Gastroesophageal sphincter (tissue), 3 donors: Measurements from ENCODE around the gene TRAPPC3.

Experiments
- POLR2AphosphoS5 ChIP-seq: sonication (generic); formaldehyde crosslinking; IDR thresholded peaks from one replicate; pipeline ENCODE4 v1.6.1; 2017; ENCODE audit warnings: antibody characterized with exemption
- TF ChIP-seq, protein P1 (sequence below), 4 experiments: fragments of 200-600 bp in 2 of 4; fragments of 450-650 bp in 2 of 4; sonication (generic) in 1 of 4; IDR thresholded peaks; one replicate each; pipeline ENCODE4 v1.5.1; 2017 to 2019; ENCODE audit warnings: antibody characterized with exemption in 4 of 4, mild to moderate bottlenecking in 2 of 4, moderate library complexity in 2 of 4

DNA sequence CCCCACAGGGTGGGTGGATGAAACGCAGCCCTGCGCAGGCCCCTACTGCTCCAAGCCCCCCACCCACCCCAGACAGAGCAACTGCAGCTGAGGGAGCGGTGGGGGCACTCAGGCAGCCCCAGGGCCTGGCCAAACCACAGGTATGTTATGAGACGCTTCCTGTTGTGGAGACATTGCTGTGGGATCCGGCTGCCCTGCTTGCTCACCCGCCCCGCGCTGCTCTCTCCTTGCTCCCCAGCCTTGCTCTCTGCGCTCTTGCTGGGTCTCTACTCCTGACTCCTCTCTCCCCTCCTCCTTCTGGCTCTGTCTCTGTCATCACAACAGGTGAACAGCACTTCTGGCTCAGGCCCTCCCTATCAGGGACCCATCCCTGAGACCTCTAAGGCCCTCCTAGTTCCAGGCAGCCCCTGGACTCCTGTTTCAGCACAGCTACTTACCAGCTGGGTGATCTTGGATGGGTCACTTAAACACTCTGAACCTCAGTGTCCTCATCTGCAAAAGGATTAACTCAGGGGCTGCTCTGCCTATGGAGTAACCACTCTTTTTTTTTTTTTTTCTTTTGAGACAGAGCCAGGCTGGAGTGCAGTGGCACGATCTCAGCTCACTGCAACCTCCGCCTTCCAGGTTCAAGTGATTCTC lies 40.1 kb downstream of the TRAPPC3 start:
- TF ChIP-seq POLR2AphosphoS5: no peak
- TF ChIP-seq, protein P1, sequence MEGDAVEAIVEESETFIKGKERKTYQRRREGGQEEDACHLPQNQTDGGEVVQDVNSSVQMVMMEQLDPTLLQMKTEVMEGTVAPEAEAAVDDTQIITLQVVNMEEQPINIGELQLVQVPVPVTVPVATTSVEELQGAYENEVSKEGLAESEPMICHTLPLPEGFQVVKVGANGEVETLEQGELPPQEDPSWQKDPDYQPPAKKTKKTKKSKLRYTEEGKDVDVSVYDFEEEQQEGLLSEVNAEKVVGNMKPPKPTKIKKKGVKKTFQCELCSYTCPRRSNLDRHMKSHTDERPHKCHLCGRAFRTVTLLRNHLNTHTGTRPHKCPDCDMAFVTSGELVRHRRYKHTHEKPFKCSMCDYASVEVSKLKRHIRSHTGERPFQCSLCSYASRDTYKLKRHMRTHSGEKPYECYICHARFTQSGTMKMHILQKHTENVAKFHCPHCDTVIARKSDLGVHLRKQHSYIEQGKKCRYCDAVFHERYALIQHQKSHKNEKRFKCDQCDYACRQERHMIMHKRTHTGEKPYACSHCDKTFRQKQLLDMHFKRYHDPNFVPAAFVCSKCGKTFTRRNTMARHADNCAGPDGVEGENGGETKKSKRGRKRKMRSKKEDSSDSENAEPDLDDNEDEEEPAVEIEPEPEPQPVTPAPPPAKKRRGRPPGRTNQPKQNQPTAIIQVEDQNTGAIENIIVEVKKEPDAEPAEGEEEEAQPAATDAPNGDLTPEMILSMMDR (IDR thresholded peaks at IDR 0.05): no peak
